GM10847 (cell line): ENCODE measurements around the gene HSD17B12.

Experiments used
- POLR2A ChIP-seq: IDR thresholded peaks from 2 replicates; pipeline ENCODE4 v1.6.1; 2011; ENCODE audit not compliant: insufficient read length; ENCODE audit errors: extremely low read depth

Gene HSD17B12

DNA sequence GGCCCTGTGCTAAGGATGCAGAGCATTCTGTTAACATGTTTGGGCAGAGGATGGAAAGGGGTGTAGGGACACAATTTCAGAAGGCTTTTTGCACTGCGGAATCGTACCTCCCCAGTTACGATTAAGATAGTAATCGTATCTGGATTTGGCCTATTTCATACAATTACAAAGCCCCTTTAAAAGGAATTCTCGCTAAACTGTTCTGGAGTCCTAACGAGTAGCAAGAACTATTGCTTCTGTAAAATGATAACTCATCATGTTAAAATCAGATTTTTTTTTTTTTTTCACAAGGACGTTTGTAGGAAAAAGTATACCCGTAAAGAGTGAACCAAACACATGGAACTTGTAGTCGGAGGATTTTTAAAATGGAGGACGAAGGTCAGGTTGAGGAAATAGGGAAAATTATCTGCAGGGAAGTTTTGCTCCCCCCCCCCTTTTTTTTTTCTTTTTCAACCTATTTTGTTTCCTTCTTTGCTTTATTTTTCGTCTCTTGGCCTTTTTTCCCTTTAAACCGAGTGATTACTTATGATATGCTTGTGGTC is 934 bp downstream of the HSD17B12 start:
- TF ChIP-seq POLR2A, result no peak

- TF ChIP-seq POLR2A, result no peak
Measured at GRCh38 chr11:43685440-43685839, 4.9 kb downstream of the HSD17B12 start.

DNA sequence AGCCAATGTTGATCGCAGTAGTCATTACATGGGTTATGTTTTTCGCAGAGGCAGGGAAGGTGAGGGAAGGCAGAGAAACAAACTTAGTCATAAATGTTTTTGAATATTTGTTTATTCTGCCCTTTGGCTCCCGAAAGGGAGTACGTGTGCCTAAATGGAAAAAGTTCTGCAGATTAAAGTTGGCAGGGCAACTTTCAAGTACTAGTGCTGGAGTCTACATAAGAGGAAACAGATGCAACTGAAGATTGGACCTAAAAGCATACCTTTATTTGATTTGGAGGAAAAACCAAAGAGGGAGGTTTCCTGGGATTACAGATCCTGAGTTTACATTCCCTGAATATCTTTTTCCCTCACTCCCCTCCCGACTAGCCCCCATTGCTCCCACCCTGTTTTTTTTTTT is 5.7 kb downstream of the HSD17B12 start:
- no peak for TF ChIP-seq POLR2A

- no peak for TF ChIP-seq POLR2A
Measured at GRCh38 chr11:43687120-43687791, 6.7 kb downstream of the HSD17B12 start.

DNA sequence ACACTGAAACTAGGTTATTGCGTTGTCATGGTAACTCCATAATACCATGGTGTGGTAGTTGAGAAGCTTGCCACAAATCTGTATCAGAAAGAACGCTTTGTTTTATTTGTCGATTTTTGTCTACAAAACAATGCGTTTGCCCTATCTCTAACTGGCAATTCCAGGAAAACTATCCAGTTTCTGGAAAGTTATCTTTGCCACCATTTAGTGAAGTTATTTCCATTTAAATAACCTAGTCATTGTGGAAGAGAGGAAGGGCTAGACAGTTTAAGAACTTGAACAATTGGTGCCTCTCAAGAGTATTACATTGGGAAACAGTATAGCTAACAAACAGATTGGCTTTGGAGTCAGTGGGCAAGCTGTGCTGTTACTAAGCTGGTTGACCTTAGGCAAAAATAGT is 7.9 kb downstream of the HSD17B12 start:
- TF ChIP-seq POLR2A, result no peak

GRCh38 chr11:43689167-43689566 is 8.6 kb downstream of the HSD17B12 start:
- no peak for TF ChIP-seq POLR2A

GRCh38 chr11:43690929-43691725 is 10.6 kb downstream of the HSD17B12 start:
- no peak for TF ChIP-seq POLR2A

DNA sequence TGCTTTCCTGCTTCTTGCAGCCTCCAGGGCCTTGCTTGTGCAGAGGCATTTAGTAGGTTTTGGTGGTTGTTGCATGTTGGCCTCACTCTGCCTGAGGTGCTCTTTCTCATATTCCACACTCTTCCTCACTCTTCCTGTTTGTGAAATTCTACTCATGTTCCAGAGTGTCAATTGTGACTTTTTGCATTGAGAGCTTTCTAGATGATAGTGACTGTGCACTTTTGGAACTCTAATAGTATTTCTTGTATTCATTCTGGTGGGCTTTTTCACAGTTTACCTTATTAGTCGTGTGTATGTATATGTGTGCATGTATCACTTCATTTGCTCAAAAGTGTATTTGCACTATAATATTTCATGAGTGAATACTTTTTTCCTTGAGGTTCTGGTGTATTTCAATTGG is 11.3 kb downstream of the HSD17B12 start:
- TF ChIP-seq POLR2A, result no peak

DNA sequence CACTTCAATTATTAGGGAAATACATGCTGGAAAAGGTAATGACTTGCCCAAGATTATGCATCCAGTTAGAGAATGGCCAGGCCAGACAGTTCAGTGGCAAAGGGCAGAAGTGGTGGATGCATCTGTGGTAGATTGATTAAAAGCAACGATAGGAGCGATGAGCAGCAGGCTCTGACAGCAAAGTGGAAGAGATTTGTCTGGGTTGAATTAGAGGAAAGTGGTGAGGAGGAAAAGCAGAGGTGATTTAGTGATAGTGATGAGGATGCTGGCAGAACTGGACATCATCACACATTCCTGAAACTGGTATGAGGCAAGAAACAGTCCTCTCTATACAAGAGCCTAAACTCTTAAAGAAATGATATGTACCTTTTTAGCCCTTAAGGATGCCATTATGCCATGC is 12.5 kb downstream of the HSD17B12 start:
- no peak for TF ChIP-seq POLR2A

- TF ChIP-seq POLR2A, result no peak
Measured at GRCh38 chr11:43693731-43694130, 13.2 kb downstream of the HSD17B12 start.

DNA sequence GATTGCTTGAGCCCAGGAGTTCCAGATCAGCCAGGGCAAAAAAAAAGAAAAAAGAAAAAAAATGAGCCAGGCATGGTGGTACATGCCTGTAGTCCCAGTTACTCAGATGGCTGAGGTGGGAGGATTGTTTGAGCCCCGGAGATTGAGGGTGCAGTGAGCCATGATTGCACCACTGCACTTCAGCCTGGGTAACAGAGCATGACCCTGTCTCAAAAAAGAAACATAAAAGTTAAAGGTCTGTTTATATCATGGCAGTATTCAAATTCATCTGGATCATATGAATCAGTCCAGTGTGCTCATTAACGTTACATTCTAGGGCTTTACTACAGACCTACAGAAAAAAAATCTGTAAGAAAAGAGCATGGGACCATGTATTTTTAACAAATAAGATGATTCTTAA is 13.9 kb downstream of the HSD17B12 start:
- TF ChIP-seq POLR2A, result no peak

GRCh38 chr11:43697679-43698078 is 17.1 kb downstream of the HSD17B12 start:
- no peak for TF ChIP-seq POLR2A

GRCh38 chr11:43699870-43700269 is 19.3 kb downstream of the HSD17B12 start:
- TF ChIP-seq POLR2A, result no peak

GRCh38 chr11:43706631-43707030 is 26.1 kb downstream of the HSD17B12 start:
- no peak for TF ChIP-seq POLR2A

GRCh38 chr11:43708776-43709175 is 28.2 kb downstream of the HSD17B12 start:
- TF ChIP-seq POLR2A, result no peak

GRCh38 chr11:43709689-43710088 is 29.2 kb downstream of the HSD17B12 start:
- no peak for TF ChIP-seq POLR2A
